Measurements from ENCODE around the gene CELSR2. TPM values are rescaled to one million over a fixed set of nuclear protein-coding genes. Genes with fewer than 3 reads are reported as not detected.

Gene CELSR2
- total RNA-seq, 4 donors from 2014 or later, result 7.8 to 20.4 (median 10.5) TPM

DNA sequence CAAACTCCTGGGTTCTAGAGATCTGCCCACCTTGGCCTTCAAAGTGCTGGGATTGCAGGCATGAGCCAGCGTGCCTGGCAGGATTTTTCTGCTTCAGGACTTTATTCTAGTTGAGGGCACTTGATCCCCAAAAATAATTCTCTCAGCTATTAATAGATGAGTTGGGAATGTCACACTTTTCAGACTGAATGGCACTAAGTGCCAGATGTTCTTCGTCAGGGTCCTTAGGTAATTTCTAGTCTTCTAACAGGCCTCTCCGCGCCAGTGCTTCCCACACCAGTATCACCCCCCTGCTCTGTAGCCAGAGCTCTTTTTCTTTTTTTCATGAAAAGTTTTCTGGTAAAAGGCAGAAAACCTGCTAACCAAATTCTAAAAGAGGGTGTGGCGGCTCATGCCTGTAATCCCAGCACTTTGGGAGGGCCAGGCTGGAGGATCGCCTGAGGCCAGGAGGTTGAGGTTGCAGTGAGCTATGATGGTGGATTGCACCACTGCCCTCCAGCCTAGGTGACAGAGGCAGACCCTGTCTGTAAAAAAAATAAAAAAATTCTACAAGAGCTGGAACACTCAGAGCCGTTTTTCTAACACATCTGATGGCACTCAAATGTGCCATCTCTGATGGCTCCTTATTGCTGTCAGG, 41.8 kb upstream of the CELSR2 start:
- 86% methylated on average over 7 of the region's 7 CpGs for WGBS
- H3K27ac ChIP-seq (replicated peaks in 1 of 4), result no peak overlapping the region

DNA sequence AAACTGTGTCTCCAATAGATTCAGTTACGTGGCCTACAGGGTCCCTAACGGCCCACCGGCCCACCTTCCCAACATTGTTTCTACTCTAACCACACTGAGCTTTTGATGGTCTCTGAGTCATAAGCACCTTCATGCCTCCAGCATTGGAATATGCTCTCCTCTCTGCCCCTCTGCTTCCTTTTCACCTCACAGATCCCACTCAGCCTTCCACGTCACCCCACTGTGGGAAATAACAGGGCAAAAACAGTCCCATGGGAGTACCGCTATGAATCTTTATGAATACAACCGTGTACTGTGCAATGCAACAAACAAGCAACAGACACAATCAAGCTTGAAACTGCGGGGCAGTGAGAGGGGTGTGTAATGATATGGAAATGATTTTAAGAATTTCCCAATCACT, 40.9 kb upstream of the CELSR2 start:
- Histone ChIP-seq H3K4me3 (no peak overlapping the region), H3K27ac (replicated peaks in 1 of 4) (no peak overlapping the region), H3K9me3 (no peaks in the 10 kb centered on the region), H3K36me3 (no peaks in the 10 kb centered on the region), H3K27me3 (no peaks in the 10 kb centered on the region), H3K4me1 (peaks cover 3 to 4% (median 3%) of the 10 kb centered on the region in 4 donors)
- no peak for TF ChIP-seq POLR2A (IDR thresholded peaks at IDR 0.05; ENCODE audit: low read depth)
- intact Hi-C loops (cut with DNase I), result no loop called here
- WGBS, result 86% methylated on average over 7 of the region's 7 CpGs
- DNase-seq (ENCODE audit: extremely low spot score), result no peak

More for the DNA sequence above, 41.8 kb upstream of the CELSR2 start:
- intact Hi-C loops (cut with DNase I), result no loop called here
- no peaks in the 10 kb centered on the region for H3K9me3 ChIP-seq
- H3K36me3 ChIP-seq, result no peaks in the 10 kb centered on the region
- no peaks in the 10 kb centered on the region for H3K27me3 ChIP-seq
- TF ChIP-seq POLR2AphosphoS5 (IDR thresholded peaks at IDR 0.05), result no peak
- no peak for TF ChIP-seq POLR2A (IDR thresholded peaks at IDR 0.05; ENCODE audit: low read depth)
- TF ChIP-seq EP300 (IDR thresholded peaks at IDR 0.05), result no peak
- TF ChIP-seq, protein P1, sequence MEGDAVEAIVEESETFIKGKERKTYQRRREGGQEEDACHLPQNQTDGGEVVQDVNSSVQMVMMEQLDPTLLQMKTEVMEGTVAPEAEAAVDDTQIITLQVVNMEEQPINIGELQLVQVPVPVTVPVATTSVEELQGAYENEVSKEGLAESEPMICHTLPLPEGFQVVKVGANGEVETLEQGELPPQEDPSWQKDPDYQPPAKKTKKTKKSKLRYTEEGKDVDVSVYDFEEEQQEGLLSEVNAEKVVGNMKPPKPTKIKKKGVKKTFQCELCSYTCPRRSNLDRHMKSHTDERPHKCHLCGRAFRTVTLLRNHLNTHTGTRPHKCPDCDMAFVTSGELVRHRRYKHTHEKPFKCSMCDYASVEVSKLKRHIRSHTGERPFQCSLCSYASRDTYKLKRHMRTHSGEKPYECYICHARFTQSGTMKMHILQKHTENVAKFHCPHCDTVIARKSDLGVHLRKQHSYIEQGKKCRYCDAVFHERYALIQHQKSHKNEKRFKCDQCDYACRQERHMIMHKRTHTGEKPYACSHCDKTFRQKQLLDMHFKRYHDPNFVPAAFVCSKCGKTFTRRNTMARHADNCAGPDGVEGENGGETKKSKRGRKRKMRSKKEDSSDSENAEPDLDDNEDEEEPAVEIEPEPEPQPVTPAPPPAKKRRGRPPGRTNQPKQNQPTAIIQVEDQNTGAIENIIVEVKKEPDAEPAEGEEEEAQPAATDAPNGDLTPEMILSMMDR (IDR thresholded peaks at IDR 0.05), result no peak
- no peak for DNase-seq (ENCODE audit: extremely low spot score)
- H3K4me1 ChIP-seq, result no peaks in the 10 kb centered on the region
- no peak overlapping the region for H3K4me3 ChIP-seq

DNA sequence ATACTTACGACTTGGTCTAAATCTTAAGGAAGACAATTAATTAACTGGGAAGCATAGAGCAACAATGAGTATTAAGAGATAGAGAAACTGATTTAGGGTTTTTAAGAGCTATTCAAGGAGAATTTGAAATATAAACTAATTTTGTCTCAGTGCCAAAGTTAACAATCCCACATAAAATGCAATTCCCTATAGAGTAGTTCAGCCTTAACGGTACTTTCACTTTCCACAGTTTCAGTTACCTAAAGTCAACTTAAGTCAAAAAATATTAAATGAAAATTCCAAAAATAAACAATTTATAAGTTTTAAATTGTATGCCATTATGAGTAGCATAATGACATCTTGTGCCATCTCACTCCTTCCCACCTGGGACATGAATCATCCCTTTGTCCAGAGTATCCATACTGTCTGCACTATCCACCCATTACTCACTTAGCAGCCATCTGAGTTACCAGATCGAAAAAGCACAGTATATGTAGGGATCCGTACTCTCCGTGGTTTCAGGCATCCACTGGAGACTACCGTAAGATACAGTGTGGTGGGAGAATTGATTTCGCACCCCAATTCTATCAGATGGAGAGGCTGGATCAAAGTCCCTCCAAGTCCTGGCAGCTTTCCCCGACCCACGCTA, 40.4 kb upstream of the CELSR2 start:
- peak overlapping the region in 1 of 4 donors; percentile 10 for H3K4me3 ChIP-seq
- no peaks in the 10 kb centered on the region for H3K36me3 ChIP-seq
- intact Hi-C loops (cut with DNase I), result no loop called here
- no peaks in the 10 kb centered on the region for H3K27me3 ChIP-seq
- no peaks in the 10 kb centered on the region for H3K9me3 ChIP-seq
- no peak for DNase-seq (ENCODE audit: extremely low spot score)
- TF ChIP-seq EP300 (IDR thresholded peaks at IDR 0.05) (no peak), POLR2AphosphoS5 (IDR thresholded peaks at IDR 0.05) (no peak), POLR2A (IDR thresholded peaks at IDR 0.05; ENCODE audit: low read depth) (no peak)
- TF ChIP-seq, protein P1 (IDR thresholded peaks at IDR 0.05), result no peak
- WGBS, result 57% methylated on average over 9 of the region's 9 CpGs
- no peak overlapping the region for H3K27ac ChIP-seq (replicated peaks in 1 of 4)
- H3K4me1 ChIP-seq, result peaks cover 4 to 7% (median 6%) of the 10 kb centered on the region in 4 donors

DNA sequence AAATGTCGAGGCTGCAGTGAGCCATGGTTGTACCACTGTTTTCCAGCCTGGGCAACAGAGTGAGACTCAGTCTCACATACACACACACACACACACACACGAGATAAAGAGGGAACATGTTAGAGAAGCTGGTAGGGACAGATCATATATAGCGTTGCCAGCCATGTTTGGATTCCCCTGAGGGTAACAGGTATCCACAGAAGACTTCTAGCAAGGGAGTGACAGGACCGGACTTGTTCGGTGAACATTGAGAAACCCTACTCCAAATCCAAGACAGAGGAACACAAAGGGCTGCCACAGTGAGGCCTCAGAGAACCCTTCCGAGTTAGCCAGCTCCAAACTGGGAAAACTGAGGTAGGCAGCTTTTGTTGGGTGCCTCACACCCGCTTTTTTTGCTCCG, 39.3 kb upstream of the CELSR2 start:
- H3K4me3 ChIP-seq, result no peak overlapping the region
- DNase-seq (ENCODE audit: extremely low spot score), result no peak
- H3K36me3 ChIP-seq, result no peaks in the 10 kb centered on the region
- 83% methylated on average over 7 of the region's 8 CpGs for WGBS
- H3K4me1 ChIP-seq, result peaks cover 6 to 12% (median 8%) of the 10 kb centered on the region in 4 donors
- H3K27me3 ChIP-seq, result no peaks in the 10 kb centered on the region
- no peak overlapping the region for H3K27ac ChIP-seq (replicated peaks in 1 of 4)
- intact Hi-C loops (cut with DNase I), result no loop called here
- TF ChIP-seq EP300 (IDR thresholded peaks at IDR 0.05) (no peak), POLR2A (IDR thresholded peaks at IDR 0.05; ENCODE audit: low read depth) (no peak), POLR2AphosphoS5 (IDR thresholded peaks at IDR 0.05) (no peak)
- TF ChIP-seq, protein P1 (IDR thresholded peaks at IDR 0.05), result no peak
- H3K9me3 ChIP-seq, result no peaks in the 10 kb centered on the region

DNA sequence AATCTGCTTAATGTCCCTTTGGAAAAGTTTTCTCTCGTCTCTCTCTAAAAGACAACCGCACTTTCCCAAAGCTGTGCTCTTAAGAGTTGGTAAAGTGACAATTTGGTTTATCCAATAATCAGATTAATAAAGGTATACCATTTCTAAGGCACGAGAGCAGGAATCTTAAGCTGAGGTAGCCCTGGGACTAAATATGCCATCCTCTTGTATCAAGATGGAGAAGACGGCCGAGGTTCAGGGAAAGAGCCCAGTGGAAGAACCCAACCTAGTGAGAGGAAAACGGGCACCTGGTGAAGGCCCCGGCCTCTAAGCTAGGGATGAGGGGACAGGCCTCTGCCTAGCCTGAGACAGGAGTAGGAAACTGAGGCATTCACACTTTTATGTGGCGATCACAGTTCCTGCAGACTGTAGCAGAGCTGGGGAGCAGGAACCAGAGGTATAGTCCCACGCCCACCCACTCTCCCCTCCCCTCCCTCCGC, 36.0 kb upstream of the CELSR2 start:
- 53% methylated on average over 7 of the region's 10 CpGs for WGBS

More for the DNA sequence above, 36.0 kb upstream of the CELSR2 start:
- intact Hi-C loops (cut with DNase I), result no loop called here
- Histone ChIP-seq H3K27ac (replicated peaks in 1 of 4) (peak overlapping the region; percentile 91 to 97 (median 93)), H3K4me1 (peaks cover 23 to 42% (median 39%) of the 10 kb centered on the region in 4 donors), H3K36me3 (peaks cover 0 to 6% (median 0%) of the 10 kb centered on the region in 4 donors), H3K27me3 (no peaks in the 10 kb centered on the region), H3K9me3 (no peaks in the 10 kb centered on the region), H3K4me3 (peak overlapping the region; percentile 76 to 92 (median 82))
- TF ChIP-seq POLR2AphosphoS5 (IDR thresholded peaks at IDR 0.05) (no peak), POLR2A (IDR thresholded peaks at IDR 0.05; ENCODE audit: low read depth) (no peak), EP300 (IDR thresholded peaks at IDR 0.05) (no peak)
- TF ChIP-seq, protein P1 (IDR thresholded peaks at IDR 0.05), result no peak
- no peak for DNase-seq (ENCODE audit: extremely low spot score)

Data from esophagus muscularis mucosa (tissue), 4 donors.